SK-N-SH (cell line): Measurements from ENCODE around the gene ABHD16A. TPM values are rescaled to one million over a fixed set of nuclear protein-coding genes. Genes with fewer than 3 reads are reported as not detected.

Experiments
- CTCF ChIA-PET: fragments of 300-600, 350-600 bp; formaldehyde crosslinking; extraction: SDS; loops from one replicate; lab custom pipeline; 2021; lab: Yijun Ruan, JAX
- POLR2A ChIA-PET: fragments of 350-600 bp; sonication (Branson Sonifier 250); formaldehyde crosslinking; extraction: SDS; loops from one replicate; lab custom pipeline; 2020; ENCODE audit warnings: antibody characterized with exemption, inconsistent platforms; lab: Yijun Ruan, JAX
- DNase-seq: peaks from one replicate; pipeline ENCODE4 v3.0.0; 2012
- H2AFZ ChIP-seq: fragments of 200-600 bp; sonication (generic); 2 replicates; pipeline ENCODE4 v1.8.1; 2016; ENCODE audit warnings: antibody characterized with exemption, mild to moderate bottlenecking, low read depth
- H3F3A ChIP-seq: fragments of 200-600 bp; sonication (generic); replicated peaks from 2 replicates; pipeline ENCODE3; 2016; ENCODE audit warnings: antibody characterized with exemption, mild to moderate bottlenecking; ENCODE audit not compliant: insufficient read depth
- H3K27ac ChIP-seq, 2 experiments: fragments of 200-500 bp in 1 of 2; fragments of 200-600 bp in 1 of 2; sonication (Bioruptor generic) in 1 of 2; sonication (generic), shearing (Covaris generic) in 1 of 2; 2 replicates each; pipeline versions ENCODE4 v1.5.1 to v1.6.1; 2014 to 2016; ENCODE audit warnings: low read depth in 2 of 2, inconsistent platforms in 1 of 2, low read length in 1 of 2, mild to moderate bottlenecking in 1 of 2, mixed read lengths in 1 of 2
- H3K27me3 ChIP-seq: fragments of 200-600 bp; sonication (generic), shearing (Covaris generic); 2 replicates; pipeline ENCODE4 v1.6.1; 2016; ENCODE audit warnings: mixed run types; ENCODE audit not compliant: insufficient read depth
- H3K36me3 ChIP-seq, 2 experiments: fragments of 200-500 bp in 1 of 2; fragments of 200-600 bp in 1 of 2; sonication (Bioruptor generic) in 1 of 2; sonication (generic) in 1 of 2; replicated peaks in 1 of 2; 2 replicates each; pipeline versions ENCODE3 to v1.5.1; 2014 to 2016; ENCODE audit warnings: low read length in 1 of 2, mild to moderate bottlenecking in 1 of 2; ENCODE audit not compliant: insufficient read depth in 2 of 2, control insufficient read depth in 1 of 2
- H3K4me1 ChIP-seq, 2 experiments: fragments of 200-500 bp in 1 of 2; fragments of 200-600 bp in 1 of 2; sonication (Bioruptor generic) in 1 of 2; sonication (generic), shearing (Covaris generic) in 1 of 2; 2 replicates each; pipeline versions ENCODE4 v1.5.1 to v1.6.1; 2014 to 2016; ENCODE audit warnings: low read depth in 1 of 2, low read length in 1 of 2, mixed run types in 1 of 2; ENCODE audit not compliant: insufficient read depth in 2 of 2, control insufficient read depth in 1 of 2
- H3K4me2 ChIP-seq: fragments of 200-600 bp; sonication (generic), shearing (Covaris generic); 2 replicates; pipeline ENCODE4 v1.6.1; 2017; ENCODE audit warnings: mixed run types
- H3K4me3 ChIP-seq, 2 experiments: fragments of 200-500 bp in 1 of 2; fragments of 200-600 bp in 1 of 2; sonication (Bioruptor generic) in 1 of 2; sonication (generic), shearing (Covaris generic) in 1 of 2; 2 replicates each; pipeline versions ENCODE4 v1.5.1 to v1.8.1; 2014 to 2016; ENCODE audit warnings: low read depth in 2 of 2, inconsistent platforms in 1 of 2, low read length in 1 of 2, mild to moderate bottlenecking in 1 of 2, mixed read lengths in 1 of 2, moderate library complexity in 1 of 2
- H3K79me2 ChIP-seq: fragments of 200-600 bp; sonication (generic); 2 replicates; pipeline ENCODE4 v1.8.1; 2017; ENCODE audit warnings: mild to moderate bottlenecking; ENCODE audit not compliant: insufficient read depth
- H3K9ac ChIP-seq: fragments of 200-600 bp; sonication (generic); 2 replicates; pipeline ENCODE4 v1.6.1; 2017; ENCODE audit warnings: mixed run types
- H3K9me2 ChIP-seq: fragments of 200-600 bp; sonication (generic); 2 replicates; pipeline ENCODE4 v1.6.1; 2017; ENCODE audit warnings: mixed run types
- H3K9me3 ChIP-seq: fragments of 200-600 bp; sonication (generic); 2 replicates; pipeline ENCODE4 v1.6.1; 2017; ENCODE audit warnings: mixed run types, mild to moderate bottlenecking, moderate library complexity
- H4K20me1 ChIP-seq: fragments of 200-600 bp; sonication (generic); 2 replicates; pipeline ENCODE4 v1.6.1; 2017; ENCODE audit warnings: mild to moderate bottlenecking, mixed run types; ENCODE audit not compliant: insufficient read depth
- MXI1 ChIP-seq: IDR thresholded peaks from 2 replicates; pipeline ENCODE4 v1.6.1; 2012; ENCODE audit warnings: mild to moderate bottlenecking, low read depth, low read length, improper control_type of control experiment
- NRF1 ChIP-seq: IDR thresholded peaks from 2 replicates; pipeline ENCODE4 v1.6.1; 2012; ENCODE audit warnings: low read depth, mild to moderate bottlenecking, low read length
- PBX3 ChIP-seq: IDR thresholded peaks from 2 replicates; pipeline ENCODE4; 2012
- RCOR1 ChIP-seq: fragments of 150-350 bp; IDR thresholded peaks from 2 replicates; pipeline ENCODE4 v1.6.1; 2017; ENCODE audit warnings: antibody characterized with exemption, low read length
- RXRA ChIP-seq: IDR thresholded peaks from 2 replicates; pipeline ENCODE4 v1.4.0; 2012; ENCODE audit warnings: low read depth, mild to moderate bottlenecking, borderline replicate concordance
- SIN3A ChIP-seq: IDR thresholded peaks from 2 replicates; pipeline ENCODE4 v1.6.1; 2012; ENCODE audit warnings: low read depth, mild to moderate bottlenecking, low read length, moderate library complexity, borderline replicate concordance
- SMC3 ChIP-seq: IDR thresholded peaks from 2 replicates; pipeline ENCODE4 v1.6.1; 2012; ENCODE audit warnings: low read depth, low read length, improper control_type of control experiment
- ZBTB33 ChIP-seq: IDR thresholded peaks from 2 replicates; pipeline ENCODE4 v1.4.0; 2012; ENCODE audit warnings: low read depth, borderline replicate concordance
- WGBS: methylation state at CpG from one replicate; pipeline ENCODE4 v1.1.6; 2017; ENCODE audit warnings: low lambda C conversion rate; 5-methylcytosine and 5-hydroxymethylcytosine counted together
- polyA plus RNA-seq, 3 experiments: library from polyadenylated mRNA; depleted of rRNA; stranded (reverse); fragments of >200 nt; gene quantifications; 2 replicates each; pipeline ENCODE4 v1.2.3, GENCODE V29; 2012
- TF ChIP-seq, protein P1 (sequence below): IDR thresholded peaks from 2 replicates; pipeline ENCODE4 v1.4.0; 2012; ENCODE audit warnings: low read depth, borderline replicate concordance
- TF ChIP-seq, protein P2 (sequence below): IDR thresholded peaks from 2 replicates; pipeline ENCODE4 v1.4.0; 2012; ENCODE audit warnings: low read depth
- TF ChIP-seq, protein P3 (sequence below): fragments of 150-350 bp; IDR thresholded peaks from 2 replicates; pipeline ENCODE4 v1.6.1; 2017; ENCODE audit warnings: antibody characterized with exemption, low read length, low read depth, borderline replicate concordance
- TF ChIP-seq, protein P4 (sequence below): fragments of 150-350 bp; IDR thresholded peaks from 2 replicates; pipeline ENCODE4 v1.6.1; 2016; ENCODE audit warnings: mild to moderate bottlenecking, low read depth, low read length

The ABHD16A gene
- polyA plus RNA-seq, 1 of the 3 experiments (the other 2 are of a cell fraction), result 49.3 TPM

GRCh38 chr6:31732029-31732428 lies 28.9 kb upstream of the ABHD16A start (continued):
- TF ChIP-seq PBX3 (no peak), RCOR1 (no peak), NRF1 (no peak), RXRA (no peak)
- TF ChIP-seq, protein P1, sequence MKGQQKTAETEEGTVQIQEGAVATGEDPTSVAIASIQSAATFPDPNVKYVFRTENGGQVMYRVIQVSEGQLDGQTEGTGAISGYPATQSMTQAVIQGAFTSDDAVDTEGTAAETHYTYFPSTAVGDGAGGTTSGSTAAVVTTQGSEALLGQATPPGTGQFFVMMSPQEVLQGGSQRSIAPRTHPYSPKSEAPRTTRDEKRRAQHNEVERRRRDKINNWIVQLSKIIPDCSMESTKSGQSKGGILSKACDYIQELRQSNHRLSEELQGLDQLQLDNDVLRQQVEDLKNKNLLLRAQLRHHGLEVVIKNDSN, result no peak
- TF ChIP-seq, protein P2, sequence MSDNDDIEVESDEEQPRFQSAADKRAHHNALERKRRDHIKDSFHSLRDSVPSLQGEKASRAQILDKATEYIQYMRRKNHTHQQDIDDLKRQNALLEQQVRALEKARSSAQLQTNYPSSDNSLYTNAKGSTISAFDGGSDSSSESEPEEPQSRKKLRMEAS, result no peak

DNA sequence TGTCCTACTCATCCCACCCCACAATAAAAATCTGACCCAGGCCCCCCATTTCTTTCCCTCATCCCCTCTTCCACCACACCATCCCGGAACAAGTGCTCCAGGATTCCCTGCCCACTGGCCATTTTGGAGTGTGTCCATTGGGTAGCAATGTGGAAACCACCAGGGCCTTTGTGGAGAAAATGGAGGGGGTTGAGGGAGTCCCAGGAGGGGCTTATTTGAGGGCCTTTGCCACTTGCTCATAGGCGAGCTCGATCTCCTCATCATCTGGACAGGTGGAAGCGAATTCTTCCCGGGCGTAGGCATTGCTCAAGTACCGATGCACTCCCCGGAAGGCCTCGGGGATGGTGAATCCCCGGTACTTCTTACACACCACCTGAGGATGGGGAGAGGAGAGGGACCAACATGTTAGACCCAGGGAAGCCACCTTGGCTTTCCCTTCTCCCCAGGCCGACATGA lies 27.5 kb upstream of the ABHD16A start:
- Histone ChIP-seq H2AFZ (no peak overlapping the region), H3K4me1 (peaks cover 21 to 25% of the 10 kb centered on the region in 2 experiments; a peak in 2 of 4 replicates), H3K9me3 (no peaks in the 10 kb centered on the region), H3K27me3 (no peaks in the 10 kb centered on the region), H3K36me3 (peaks cover 51 to 60% of the 10 kb centered on the region in 2 experiments), H3F3A (peaks cover 51% of the 10 kb centered on the region), H4K20me1 (peaks cover 27% of the 10 kb centered on the region), H3K4me3 (peak overlapping the region in 1 of 2 experiments; percentile 93; a peak in 2 of 4 replicates), H3K79me2 (peaks cover 57% of the 10 kb centered on the region), H3K9me2 (no peaks in the 10 kb centered on the region), H3K9ac (peak overlapping the region; percentile 98; the same call in 1 of the 2 replicates), H3K27ac (peak overlapping the region; percentile 94; a peak in 3 of 4 replicates), H3K4me2 (peak overlapping the region; percentile 98)
- CTCF ChIA-PET, result interaction anchor here (0.6 to 7.3 kb wide), 17 partner anchors 9 to 220 kb away, joined by 3 to 45 read pairs (median 5); partner anchors contain the start of genes ABHD16A, ATP6V1G2, GPANK1 and LSM2
- no peak for DNase-seq
- POLR2A ChIA-PET, result interaction anchor here (1.0 to 2.0 kb wide), 6 partner anchors 10 to 104 kb away, joined by 3 to 10 read pairs (median 4); partner anchors contain the start of genes HSPA1B and VARS1
- TF ChIP-seq, protein P3, sequence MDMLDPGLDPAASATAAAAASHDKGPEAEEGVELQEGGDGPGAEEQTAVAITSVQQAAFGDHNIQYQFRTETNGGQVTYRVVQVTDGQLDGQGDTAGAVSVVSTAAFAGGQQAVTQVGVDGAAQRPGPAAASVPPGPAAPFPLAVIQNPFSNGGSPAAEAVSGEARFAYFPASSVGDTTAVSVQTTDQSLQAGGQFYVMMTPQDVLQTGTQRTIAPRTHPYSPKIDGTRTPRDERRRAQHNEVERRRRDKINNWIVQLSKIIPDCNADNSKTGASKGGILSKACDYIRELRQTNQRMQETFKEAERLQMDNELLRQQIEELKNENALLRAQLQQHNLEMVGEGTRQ, result no peak
- 97% methylated on average over 11 of the region's 11 CpGs for WGBS

- Histone ChIP-seq H3K9me2 (no peaks in the 10 kb centered on the region), H4K20me1 (peaks cover 27% of the 10 kb centered on the region), H3K9ac (peak overlapping the region; percentile 98), H3K4me3 (peak overlapping the region; percentile 90 to 93), H3K9me3 (no peaks in the 10 kb centered on the region), H3K36me3 (peaks cover 52 to 60% of the 10 kb centered on the region in 2 experiments), H3K27ac (peak overlapping the region; percentile 94), H3F3A (peaks cover 51% of the 10 kb centered on the region), H3K27me3 (no peaks in the 10 kb centered on the region), H3K4me1 (peaks cover 21 to 24% of the 10 kb centered on the region in 2 experiments; a peak in 2 of 4 replicates), H2AFZ (peak overlapping the region; percentile 67), H3K4me2 (peak overlapping the region; percentile 98), H3K79me2 (peaks cover 51% of the 10 kb centered on the region)
- CTCF ChIA-PET, result interaction anchor here (0.6 to 7.3 kb wide), 41 partner anchors 9 to 229 kb away, joined by 3 to 45 read pairs (median 4); partner anchors contain the start of genes ABHD16A, ATP6V1G2, EHMT2 and GPANK1
- DNase-seq, result peak; percentile 96
- WGBS, result 8% methylated on average over 21 of the region's 46 CpGs
- POLR2A ChIA-PET, result interaction anchor here (0.7 to 2.0 kb wide), 13 partner anchors 11 to 183 kb away, joined by 3 to 10 read pairs (median 4); partner anchors contain the start of genes ABHD16A, ATP6V1G2, HSPA1B and LSM2
- TF ChIP-seq ZBTB33 (peak; percentile 61; the same call in 1 of the 2 replicates), MXI1 (peak; percentile 55), PBX3 (peak; percentile 81), SMC3 (peak; percentile 16; the same call in 1 of the 2 replicates), SIN3A (peak; percentile 61; the same call in 1 of the 2 replicates)
- TF ChIP-seq, protein P3, result no peak
- TF ChIP-seq, protein P4, sequence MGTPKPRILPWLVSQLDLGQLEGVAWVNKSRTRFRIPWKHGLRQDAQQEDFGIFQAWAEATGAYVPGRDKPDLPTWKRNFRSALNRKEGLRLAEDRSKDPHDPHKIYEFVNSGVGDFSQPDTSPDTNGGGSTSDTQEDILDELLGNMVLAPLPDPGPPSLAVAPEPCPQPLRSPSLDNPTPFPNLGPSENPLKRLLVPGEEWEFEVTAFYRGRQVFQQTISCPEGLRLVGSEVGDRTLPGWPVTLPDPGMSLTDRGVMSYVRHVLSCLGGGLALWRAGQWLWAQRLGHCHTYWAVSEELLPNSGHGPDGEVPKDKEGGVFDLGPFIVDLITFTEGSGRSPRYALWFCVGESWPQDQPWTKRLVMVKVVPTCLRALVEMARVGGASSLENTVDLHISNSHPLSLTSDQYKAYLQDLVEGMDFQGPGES, result no peak
Observed at GRCh38 chr6:31729979-31730630, 27.0 kb upstream of the ABHD16A start.
